ENCODE data around the gene SAPCD2. TPM values are rescaled to one million over a fixed set of nuclear protein-coding genes. Genes with fewer than 3 reads are reported as not detected.

Gene SAPCD2
- total RNA-seq, 1 experiment from 2014 or later: 29.8 TPM

DNA sequence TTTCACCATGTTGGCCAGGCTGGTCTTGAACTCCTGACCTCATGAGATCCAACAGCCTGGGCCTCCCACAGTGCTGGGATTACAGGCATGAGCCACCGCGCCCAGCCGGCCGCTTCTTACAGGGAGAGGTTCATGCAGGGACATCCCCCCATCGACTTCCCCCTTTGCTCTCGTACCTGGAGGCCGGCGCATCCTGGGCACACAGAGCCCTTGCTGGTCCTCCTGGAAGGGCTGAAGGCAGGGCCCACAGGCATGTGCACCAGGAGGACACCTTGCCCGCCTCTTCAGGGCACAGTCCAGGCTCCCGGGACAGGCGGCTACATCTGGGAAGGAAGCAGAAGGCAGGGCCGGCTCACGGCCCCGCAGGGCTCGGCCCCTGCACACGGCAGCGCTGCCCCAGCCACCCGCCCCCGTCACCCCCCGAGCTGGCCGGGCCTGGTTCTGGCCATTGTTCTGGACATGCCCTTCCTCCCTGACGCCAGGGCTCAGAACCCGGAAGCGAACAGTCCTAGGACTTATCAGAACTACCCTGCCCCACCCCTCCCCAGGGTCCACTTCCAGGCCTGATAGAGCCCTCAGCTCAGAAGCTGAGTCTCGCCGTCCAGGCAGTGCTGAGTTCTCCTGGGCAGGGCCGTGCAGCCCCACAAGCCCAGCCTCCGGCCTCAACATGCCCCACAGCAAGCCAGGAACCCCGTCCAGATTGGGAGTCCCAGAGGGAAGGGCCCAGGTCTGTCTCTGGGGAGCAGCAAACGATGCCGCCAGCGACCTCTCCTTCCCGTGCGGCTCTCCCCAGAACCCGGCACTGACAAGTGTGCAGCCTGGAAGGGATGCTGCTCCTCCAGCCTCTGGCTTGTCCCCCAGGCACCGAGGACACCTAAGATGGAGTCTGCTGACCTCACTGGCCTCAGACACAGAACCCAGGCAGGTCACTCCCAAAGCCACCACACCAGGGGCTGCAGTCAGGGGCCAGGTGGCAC lies 27.3 kb downstream of the SAPCD2 start:
- no peak overlapping the region for H2BK12ac ChIP-seq (ENCODE audit: insufficient read length, low read depth, low read length)
- peaks cover 11% of the 10 kb centered on the region for H3K23me2 ChIP-seq (ENCODE audit: insufficient read length, low read depth, low read length, poor library complexity, severe bottlenecking)
- no peaks in the 10 kb centered on the region for H4K20me1 ChIP-seq (ENCODE audit: control insufficient read depth, insufficient read depth, insufficient read length)
- TF ChIP-seq, protein P1, sequence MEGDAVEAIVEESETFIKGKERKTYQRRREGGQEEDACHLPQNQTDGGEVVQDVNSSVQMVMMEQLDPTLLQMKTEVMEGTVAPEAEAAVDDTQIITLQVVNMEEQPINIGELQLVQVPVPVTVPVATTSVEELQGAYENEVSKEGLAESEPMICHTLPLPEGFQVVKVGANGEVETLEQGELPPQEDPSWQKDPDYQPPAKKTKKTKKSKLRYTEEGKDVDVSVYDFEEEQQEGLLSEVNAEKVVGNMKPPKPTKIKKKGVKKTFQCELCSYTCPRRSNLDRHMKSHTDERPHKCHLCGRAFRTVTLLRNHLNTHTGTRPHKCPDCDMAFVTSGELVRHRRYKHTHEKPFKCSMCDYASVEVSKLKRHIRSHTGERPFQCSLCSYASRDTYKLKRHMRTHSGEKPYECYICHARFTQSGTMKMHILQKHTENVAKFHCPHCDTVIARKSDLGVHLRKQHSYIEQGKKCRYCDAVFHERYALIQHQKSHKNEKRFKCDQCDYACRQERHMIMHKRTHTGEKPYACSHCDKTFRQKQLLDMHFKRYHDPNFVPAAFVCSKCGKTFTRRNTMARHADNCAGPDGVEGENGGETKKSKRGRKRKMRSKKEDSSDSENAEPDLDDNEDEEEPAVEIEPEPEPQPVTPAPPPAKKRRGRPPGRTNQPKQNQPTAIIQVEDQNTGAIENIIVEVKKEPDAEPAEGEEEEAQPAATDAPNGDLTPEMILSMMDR (conservative IDR thresholded peaks at IDR 0.05): no peak
- H3K4ac ChIP-seq (ENCODE audit: low read depth, low read length): no peak overlapping the region
- H2AK5ac ChIP-seq (ENCODE audit: insufficient read length, low read length): no peak overlapping the region
- no CpG with 5 or more reads among the region's 36 CpGs for WGBS (ENCODE audit: extremely low coverage, insufficient read length, low lambda C conversion rate)
- no peak for DNase-seq
- H3K9ac ChIP-seq (ENCODE audit: extremely low read depth, insufficient read length, low read length): no peak overlapping the region
- H3K27ac ChIP-seq (ENCODE audit: insufficient read length, low read depth, low read length): no peak overlapping the region
- no peak overlapping the region for H2BK15ac ChIP-seq (ENCODE audit: low read depth, low read length)
- H3K79me1 ChIP-seq (ENCODE audit: insufficient read depth, low read depth, low read length, poor library complexity, severe bottlenecking): no peaks in the 10 kb centered on the region
- no peak overlapping the region for H2BK120ac ChIP-seq (ENCODE audit: low read depth, low read length, poor library complexity, severe bottlenecking)
- no peak overlapping the region for H3K23ac ChIP-seq (ENCODE audit: insufficient read length, low read depth, low read length)
- Mint-ChIP-seq H3K9me3 (no peaks in the 10 kb centered on the region), H3K27me3 (ENCODE audit: low read depth) (peaks cover 24% of the 10 kb centered on the region), H3K36me3 (ENCODE audit: insufficient read depth in 1 of 3, low read depth in 3 of 3) (peaks cover 0 to 11% (median 5%) of the 10 kb centered on the region in 3 experiments; a peak in 4 of 7 replicates), H3K4me3 (no peak overlapping the region), H3K27ac (no peak overlapping the region), H3K4me1 (peaks cover 5 to 6% of the 10 kb centered on the region in 2 experiments)
- no peak overlapping the region for H2BK20ac ChIP-seq (ENCODE audit: low read depth, low read length, poor library complexity, severe bottlenecking)
- H3K79me2 ChIP-seq (ENCODE audit: insufficient read depth, low read length): peaks cover 2% of the 10 kb centered on the region; the same call in 1 of the 2 replicates
- no peak overlapping the region for H4K5ac ChIP-seq (ENCODE audit: insufficient read length, low read depth, low read length)
- H3K9me3 ChIP-seq (ENCODE audit: control insufficient read depth, low read depth, low read length): no peaks in the 10 kb centered on the region
- H3K56ac ChIP-seq (ENCODE audit: insufficient read length, low read depth, low read length): no peak overlapping the region
- H2BK5ac ChIP-seq (ENCODE audit: insufficient read length, low read length): no peak overlapping the region
- no peaks in the 10 kb centered on the region for H3K4me1 ChIP-seq (ENCODE audit: insufficient read depth, low read length)
- no peak overlapping the region for H3T11ph ChIP-seq (ENCODE audit: low read length)
- no peak overlapping the region for H4K8ac ChIP-seq (replicated peaks; ENCODE audit: insufficient read length, low read depth, low read length)
- no peak overlapping the region for H3K18ac ChIP-seq (ENCODE audit: insufficient read length, low read depth, low read length)
- H4K91ac ChIP-seq (ENCODE audit: insufficient read length, low read depth, low read length): no peak overlapping the region
- H3K27me3 ChIP-seq (ENCODE audit: insufficient read depth, low read length): peaks cover 3% of the 10 kb centered on the region; the same call in 1 of the 2 replicates
- H2AFZ ChIP-seq (ENCODE audit: low read length): no peak overlapping the region
- H3K14ac ChIP-seq (ENCODE audit: insufficient read depth, low read length): no peak overlapping the region
- H3K4me2 ChIP-seq (ENCODE audit: insufficient read depth, insufficient read length, low read length): no peak overlapping the region

All from H9 (cell line).